T-helper 2 cell treated with Interferon-gamma antibody and Interleukin-4, amounts not matched to agents 5 μg/mL and 100 μg/mL, for 36 hours (primary cell): ENCODE measurements around the gene GLYR1.

Experiments
- DNase-seq: peaks from one replicate; pipeline ENCODE4 v3.0.0; 2021; ENCODE audit warnings: low spot score
- H3K27ac Mint-ChIP-seq: one replicate; pipeline ENCODE4 v1.8.0; 2021; ENCODE audit warnings: mild to moderate bottlenecking, mixed read lengths
- H3K27me3 Mint-ChIP-seq: one replicate; pipeline ENCODE4 v1.8.0; 2021; ENCODE audit warnings: low read depth, mixed read lengths
- H3K36me3 Mint-ChIP-seq: one replicate; pipeline ENCODE4 v1.8.0; 2021; ENCODE audit warnings: low read depth, mixed read lengths
- H3K4me1 Mint-ChIP-seq: one replicate; pipeline ENCODE4 v1.8.0; 2021; ENCODE audit warnings: low read depth, mixed read lengths
- H3K4me3 Mint-ChIP-seq: one replicate; pipeline ENCODE4 v1.8.0; 2022; ENCODE audit warnings: mild to moderate bottlenecking, moderate library complexity, mixed read lengths
- H3K9me3 Mint-ChIP-seq: one replicate; pipeline ENCODE4 v1.8.0; 2021; ENCODE audit warnings: mixed read lengths

Gene GLYR1

DNA sequence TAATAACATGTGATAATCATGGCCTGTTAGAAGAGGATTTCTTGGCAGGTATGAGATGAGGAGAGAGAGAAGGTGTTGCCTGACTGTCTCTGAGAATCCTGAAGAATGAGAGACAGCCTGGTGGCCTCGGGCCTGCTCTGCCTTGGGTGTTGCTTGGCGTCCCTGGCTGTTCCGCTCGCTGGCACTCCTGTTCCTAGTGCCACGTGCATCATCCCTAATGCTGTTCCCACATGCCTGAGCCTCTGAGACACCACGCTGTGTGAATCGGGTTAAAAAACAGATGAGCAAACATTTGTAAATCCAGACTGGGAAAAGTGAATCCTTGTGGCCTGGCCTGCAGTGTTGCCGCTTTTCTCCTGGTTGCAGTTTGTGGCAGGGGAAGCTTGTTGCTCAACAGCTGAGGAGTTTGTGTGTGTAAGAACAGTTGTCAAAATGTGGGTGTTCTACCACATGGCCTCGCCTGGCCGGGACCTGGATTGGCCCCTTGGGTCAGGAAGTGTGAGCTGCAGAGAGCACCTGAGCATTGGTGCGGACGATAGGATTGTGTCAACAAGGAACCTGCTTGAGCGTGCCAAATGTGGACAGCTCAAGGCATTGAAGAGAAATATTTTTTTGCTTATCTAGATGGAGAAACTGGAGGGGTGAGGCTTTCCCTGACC is 22.2 kb upstream of the GLYR1 start:
- H3K27ac Mint-ChIP-seq, result no peak overlapping the region
- peaks cover 1% of the 10 kb centered on the region for H3K4me1 Mint-ChIP-seq
- H3K4me3 Mint-ChIP-seq, result no peak overlapping the region
- no peaks in the 10 kb centered on the region for H3K27me3 Mint-ChIP-seq
- H3K36me3 Mint-ChIP-seq, result peaks cover 51% of the 10 kb centered on the region
- no peak for DNase-seq
- no peaks in the 10 kb centered on the region for H3K9me3 Mint-ChIP-seq

DNA sequence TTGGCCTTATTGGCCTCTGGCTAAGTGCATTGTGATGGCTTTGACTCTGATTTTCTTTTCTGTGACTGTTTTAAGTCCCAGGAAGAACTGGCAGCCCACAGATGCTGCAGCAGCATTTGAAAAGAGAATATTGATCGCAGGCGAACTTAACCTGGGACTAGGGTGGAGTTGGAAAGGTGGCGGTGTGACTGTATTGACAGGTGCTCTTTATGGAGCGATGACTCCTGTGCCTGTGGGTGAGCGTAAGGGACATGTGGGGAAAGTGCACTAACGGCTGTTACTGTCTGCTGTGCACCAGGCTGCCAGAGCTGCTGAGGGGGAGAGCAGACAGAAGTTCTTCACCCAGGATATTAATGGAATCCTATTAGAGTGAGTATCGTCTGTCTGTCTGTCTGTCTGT is 21.4 kb upstream of the GLYR1 start:
- Mint-ChIP-seq H3K4me3 (no peak overlapping the region), H3K36me3 (peaks cover 50% of the 10 kb centered on the region), H3K4me1 (peaks cover 1% of the 10 kb centered on the region), H3K27me3 (no peaks in the 10 kb centered on the region), H3K9me3 (no peaks in the 10 kb centered on the region), H3K27ac (peak overlapping the region; percentile 2)
- no peak for DNase-seq

DNA sequence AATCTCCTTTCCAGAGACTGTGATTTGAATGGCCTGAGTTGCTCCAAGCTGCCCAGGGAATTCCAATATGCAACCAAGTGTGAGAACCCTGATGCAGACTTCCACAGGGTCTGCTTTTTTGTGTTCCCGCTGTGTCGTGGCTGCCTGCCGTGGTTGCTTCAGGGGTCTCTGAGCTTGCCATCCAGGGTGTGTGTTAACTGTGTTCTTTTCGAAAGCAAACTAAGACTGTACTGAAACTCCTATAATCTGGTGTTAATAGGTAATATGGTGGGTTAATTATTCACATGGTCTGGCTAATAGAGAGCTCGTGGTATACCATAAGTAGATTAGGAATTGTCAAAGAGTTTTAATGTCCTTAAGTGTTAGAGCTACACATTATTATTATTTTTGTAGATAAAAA is 20.9 kb upstream of the GLYR1 start:
- Mint-ChIP-seq H3K9me3 (no peaks in the 10 kb centered on the region), H3K27ac (peak overlapping the region; percentile 14), H3K4me3 (no peak overlapping the region), H3K4me1 (peaks cover 1% of the 10 kb centered on the region), H3K27me3 (no peaks in the 10 kb centered on the region), H3K36me3 (peaks cover 46% of the 10 kb centered on the region)
- DNase-seq, result no peak

DNA sequence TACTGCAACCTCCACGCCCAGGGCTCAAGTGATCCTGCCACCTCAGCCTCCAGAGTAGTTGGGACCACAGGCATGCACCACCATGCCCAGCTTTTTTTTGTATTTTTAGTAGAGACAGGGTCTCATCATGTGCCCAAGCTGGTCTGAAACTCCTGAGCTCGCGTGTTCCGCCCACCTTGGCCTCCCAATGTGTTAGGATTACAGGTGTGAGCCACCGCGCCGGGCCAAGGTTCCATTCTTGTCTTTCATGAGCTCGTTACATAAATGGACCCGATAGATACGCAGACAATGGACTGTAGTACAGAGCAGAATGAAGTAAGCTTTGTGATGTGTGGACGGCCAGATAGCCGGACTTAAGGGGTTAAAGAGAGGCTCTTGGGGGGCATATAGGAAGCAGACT is 19.5 kb upstream of the GLYR1 start:
- Mint-ChIP-seq H3K36me3 (peaks cover 49% of the 10 kb centered on the region), H3K9me3 (no peaks in the 10 kb centered on the region), H3K27ac (no peak overlapping the region), H3K4me3 (no peak overlapping the region), H3K4me1 (peaks cover 4% of the 10 kb centered on the region), H3K27me3 (no peaks in the 10 kb centered on the region)
- DNase-seq, result no peak

- no peak for DNase-seq
- H3K27ac Mint-ChIP-seq, result no peak overlapping the region
- peaks cover 46% of the 10 kb centered on the region for H3K36me3 Mint-ChIP-seq
- no peaks in the 10 kb centered on the region for H3K27me3 Mint-ChIP-seq
- H3K4me1 Mint-ChIP-seq, result peaks cover 4% of the 10 kb centered on the region
- H3K4me3 Mint-ChIP-seq, result no peak overlapping the region
- H3K9me3 Mint-ChIP-seq, result no peaks in the 10 kb centered on the region
These were observed 18.3 kb upstream of the GLYR1 start for GRCh38 chr16:4865231-4865860.

GRCh38 chr16:4864728-4865127 is 17.6 kb upstream of the GLYR1 start:
- H3K27me3 Mint-ChIP-seq, result no peaks in the 10 kb centered on the region
- H3K27ac Mint-ChIP-seq, result no peak overlapping the region
- DNase-seq, result no peak
- no peaks in the 10 kb centered on the region for H3K9me3 Mint-ChIP-seq
- H3K4me1 Mint-ChIP-seq, result peaks cover 4% of the 10 kb centered on the region
- H3K36me3 Mint-ChIP-seq, result peaks cover 45% of the 10 kb centered on the region
- H3K4me3 Mint-ChIP-seq, result no peak overlapping the region

DNA sequence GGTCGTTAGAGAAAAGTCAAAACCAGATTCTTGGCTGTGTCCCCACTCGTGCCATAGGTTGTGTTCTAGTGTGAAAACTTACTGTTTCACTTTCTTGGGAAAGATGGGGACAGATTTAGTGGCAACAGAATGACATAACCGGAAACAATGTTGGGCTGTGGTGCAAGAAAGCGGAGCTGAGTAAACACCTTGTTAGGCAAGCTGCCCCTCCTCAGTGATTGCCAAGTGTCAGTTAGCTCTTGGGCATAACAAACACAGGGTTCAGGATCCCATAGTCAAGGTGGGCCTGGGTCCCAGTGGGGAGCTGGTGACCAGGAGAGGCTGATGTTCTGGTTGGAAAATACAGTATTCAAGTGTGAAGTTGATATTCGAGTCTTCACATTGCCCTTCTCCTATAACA is 15.6 kb upstream of the GLYR1 start:
- no peak for DNase-seq
- Mint-ChIP-seq H3K27me3 (no peaks in the 10 kb centered on the region), H3K36me3 (peaks cover 48% of the 10 kb centered on the region), H3K9me3 (no peaks in the 10 kb centered on the region), H3K4me1 (peaks cover 3% of the 10 kb centered on the region), H3K27ac (peak overlapping the region; percentile 44), H3K4me3 (no peak overlapping the region)

DNA sequence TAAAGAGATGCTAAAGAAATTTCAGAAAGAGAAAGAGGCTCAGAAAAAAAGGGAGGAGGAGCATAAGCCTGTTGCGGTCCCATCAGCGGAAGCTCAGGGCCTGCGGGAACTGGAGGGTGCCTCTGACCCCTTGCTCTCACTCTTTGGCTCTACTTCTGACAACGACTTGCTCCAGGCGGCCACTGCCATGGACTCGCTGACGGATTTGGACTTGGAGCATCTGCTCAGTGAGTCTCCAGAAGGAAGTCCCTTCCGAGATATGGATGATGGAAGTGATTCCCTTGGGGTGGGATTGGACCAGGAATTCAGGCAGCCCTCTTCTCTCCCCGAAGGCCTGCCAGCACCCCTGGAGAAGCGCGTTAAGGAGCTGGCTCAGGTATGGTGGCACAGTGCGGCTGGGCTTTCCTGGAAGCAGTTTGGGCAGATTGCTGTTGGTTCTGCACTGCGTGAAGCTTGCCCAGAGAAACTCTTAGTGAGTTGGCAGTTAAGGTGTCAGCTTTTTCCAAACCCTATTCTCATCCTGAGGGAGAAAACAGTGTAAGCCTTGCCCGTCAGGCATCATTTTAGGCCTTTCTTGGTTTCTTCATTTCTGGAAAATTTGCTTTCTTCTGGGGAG is 13.7 kb upstream of the GLYR1 start:
- H3K4me1 Mint-ChIP-seq, result peaks cover 3% of the 10 kb centered on the region
- no peak for DNase-seq
- no peaks in the 10 kb centered on the region for H3K9me3 Mint-ChIP-seq
- H3K27ac Mint-ChIP-seq, result no peak overlapping the region
- H3K27me3 Mint-ChIP-seq, result no peaks in the 10 kb centered on the region
- H3K4me3 Mint-ChIP-seq, result no peak overlapping the region
- peaks cover 51% of the 10 kb centered on the region for H3K36me3 Mint-ChIP-seq

DNA sequence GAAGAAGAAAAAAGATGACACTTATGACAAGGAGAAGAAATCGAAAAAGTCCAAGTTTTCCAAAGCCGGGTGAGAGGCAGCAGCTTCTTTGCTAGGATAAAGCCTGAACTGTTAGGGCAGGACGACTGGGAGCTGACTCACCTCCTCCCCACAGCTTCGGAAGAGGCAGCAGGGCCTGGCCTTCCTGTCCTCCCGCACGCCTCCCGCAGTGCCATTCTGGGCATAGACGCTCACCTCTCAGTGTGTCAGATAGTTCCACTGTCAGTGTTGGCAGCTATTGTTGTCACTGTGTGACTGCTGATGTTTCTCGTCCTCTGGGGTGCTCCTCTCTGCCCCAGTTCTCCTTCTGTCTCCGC is 12.8 kb upstream of the GLYR1 start:
- Mint-ChIP-seq H3K27ac (no peak overlapping the region), H3K9me3 (no peaks in the 10 kb centered on the region), H3K27me3 (no peaks in the 10 kb centered on the region), H3K4me3 (no peak overlapping the region), H3K4me1 (peaks cover 3% of the 10 kb centered on the region), H3K36me3 (peaks cover 58% of the 10 kb centered on the region)
- DNase-seq, result no peak

- Mint-ChIP-seq H3K9me3 (no peaks in the 10 kb centered on the region), H3K36me3 (peaks cover 58% of the 10 kb centered on the region), H3K27ac (no peak overlapping the region), H3K4me3 (no peak overlapping the region), H3K27me3 (no peaks in the 10 kb centered on the region), H3K4me1 (peaks cover 3% of the 10 kb centered on the region)
- DNase-seq, result no peak
These were observed 12.3 kb upstream of the GLYR1 start for GRCh38 chr16:4859190-4859899.

GRCh38 chr16:4855804-4856203 is 8.7 kb upstream of the GLYR1 start:
- Mint-ChIP-seq H3K36me3 (peaks cover 52% of the 10 kb centered on the region), H3K4me3 (no peak overlapping the region), H3K27me3 (no peaks in the 10 kb centered on the region), H3K27ac (no peak overlapping the region), H3K4me1 (peaks cover 13% of the 10 kb centered on the region), H3K9me3 (no peaks in the 10 kb centered on the region)
- DNase-seq, result no peak

DNA sequence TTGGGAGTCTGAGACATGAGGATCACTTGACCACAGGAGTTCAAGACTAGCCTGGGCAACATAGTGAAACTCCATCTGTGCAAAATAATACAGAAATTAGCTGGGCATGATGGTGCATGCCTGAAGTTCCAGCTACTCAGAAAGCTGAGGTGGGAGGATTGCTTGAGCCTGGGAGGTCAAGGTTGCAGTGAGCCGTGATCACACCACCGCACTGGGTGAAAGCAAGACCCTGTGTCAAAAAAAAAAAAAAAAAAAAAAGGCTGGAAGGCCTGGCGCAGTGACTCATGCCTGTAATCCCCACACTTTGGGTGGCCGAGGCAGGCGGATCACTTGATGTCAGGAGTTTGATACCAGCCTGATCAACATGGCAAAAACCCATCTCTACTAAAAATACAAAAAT is 8.3 kb upstream of the GLYR1 start:
- DNase-seq, result no peak
- Mint-ChIP-seq H3K9me3 (no peaks in the 10 kb centered on the region), H3K36me3 (peaks cover 48% of the 10 kb centered on the region), H3K4me3 (no peak overlapping the region), H3K27ac (no peak overlapping the region), H3K27me3 (no peaks in the 10 kb centered on the region), H3K4me1 (peaks cover 14% of the 10 kb centered on the region)

DNA sequence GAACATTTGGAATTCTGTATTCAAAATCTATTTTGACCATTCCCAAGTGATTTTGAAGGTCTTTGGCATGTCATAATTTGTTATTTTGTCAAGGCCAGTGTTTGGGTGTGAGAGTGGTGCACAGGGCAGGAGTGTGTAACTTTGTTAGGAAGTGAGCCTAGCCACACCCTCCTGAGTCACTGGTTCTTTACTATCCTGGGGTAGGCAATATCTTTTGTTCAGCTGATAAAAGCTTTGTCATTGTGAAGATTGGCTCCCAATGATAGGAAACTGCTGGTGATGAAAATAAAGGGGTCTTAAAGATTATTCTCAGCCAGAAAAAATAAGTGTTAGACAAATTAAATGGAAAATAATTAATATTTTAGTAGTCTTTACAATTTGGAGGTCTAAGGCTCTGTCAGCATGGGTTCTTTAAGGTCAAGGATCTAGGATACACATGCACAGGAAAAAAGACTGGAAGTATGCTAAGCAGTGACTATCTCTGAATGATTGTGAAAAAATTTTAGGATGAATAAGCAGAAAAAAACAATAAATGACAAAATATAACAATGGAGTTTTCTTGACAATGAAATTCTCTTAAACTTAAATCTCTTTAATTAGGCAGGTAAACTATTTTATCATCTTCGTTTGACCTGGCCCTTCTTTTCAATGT is 5.3 kb upstream of the GLYR1 start:
- H3K9me3 Mint-ChIP-seq, result no peaks in the 10 kb centered on the region
- no peak for DNase-seq
- H3K36me3 Mint-ChIP-seq, result peaks cover 32% of the 10 kb centered on the region
- H3K27ac Mint-ChIP-seq, result no peak overlapping the region
- peaks cover 34% of the 10 kb centered on the region for H3K4me1 Mint-ChIP-seq
- no peaks in the 10 kb centered on the region for H3K27me3 Mint-ChIP-seq
- H3K4me3 Mint-ChIP-seq, result no peak overlapping the region

DNA sequence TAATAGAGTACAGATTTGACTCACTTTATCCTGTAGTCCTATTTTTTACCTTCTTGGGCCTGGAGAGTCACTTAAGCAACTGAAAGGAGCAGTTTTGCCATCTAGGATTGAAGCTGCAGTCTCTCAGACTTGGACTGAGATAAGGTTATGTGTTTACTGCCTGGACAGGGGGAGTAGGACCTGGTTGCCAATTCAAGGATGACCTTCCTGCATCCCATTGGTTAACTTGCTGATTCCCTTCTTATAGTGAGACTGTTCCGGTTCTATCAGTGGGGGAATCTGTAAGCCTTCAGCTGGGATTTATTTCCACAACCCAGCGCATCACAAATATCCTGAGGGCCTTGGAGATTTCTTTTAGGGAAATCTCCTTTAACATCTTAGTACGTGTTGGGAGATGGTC is 3.1 kb upstream of the GLYR1 start:
- no peaks in the 10 kb centered on the region for H3K27me3 Mint-ChIP-seq
- H3K4me1 Mint-ChIP-seq, result peaks cover 46% of the 10 kb centered on the region
- DNase-seq, result no peak

More for the DNA sequence above, 3.1 kb upstream of the GLYR1 start:
- H3K4me3 Mint-ChIP-seq, result peak overlapping the region; percentile 26
- H3K9me3 Mint-ChIP-seq, result no peaks in the 10 kb centered on the region
- no peak overlapping the region for H3K27ac Mint-ChIP-seq
- peaks cover 34% of the 10 kb centered on the region for H3K36me3 Mint-ChIP-seq
